Testis (tissue), 2 donors: ENCODE measurements around the gene CNPY1.

Experiments used
- POLR2A ChIP-seq: fragments of 450-650 bp; IDR thresholded peaks from one replicate; pipeline ENCODE4 v1.6.1; 2017; ENCODE audit warnings: antibody characterized with exemption, mild to moderate bottlenecking, moderate library complexity
- TF ChIP-seq, protein P1 (sequence below), 3 experiments: fragments of 450-650 bp in 2 of 3; fragments of 200-600 bp in 1 of 3; sonication (generic) in 1 of 3; IDR thresholded peaks; one replicate each; pipeline ENCODE4 v1.5.1; 2016 to 2019; ENCODE audit warnings: antibody characterized with exemption in 3 of 3, mild to moderate bottlenecking in 2 of 3, moderate library complexity in 1 of 3

DNA sequence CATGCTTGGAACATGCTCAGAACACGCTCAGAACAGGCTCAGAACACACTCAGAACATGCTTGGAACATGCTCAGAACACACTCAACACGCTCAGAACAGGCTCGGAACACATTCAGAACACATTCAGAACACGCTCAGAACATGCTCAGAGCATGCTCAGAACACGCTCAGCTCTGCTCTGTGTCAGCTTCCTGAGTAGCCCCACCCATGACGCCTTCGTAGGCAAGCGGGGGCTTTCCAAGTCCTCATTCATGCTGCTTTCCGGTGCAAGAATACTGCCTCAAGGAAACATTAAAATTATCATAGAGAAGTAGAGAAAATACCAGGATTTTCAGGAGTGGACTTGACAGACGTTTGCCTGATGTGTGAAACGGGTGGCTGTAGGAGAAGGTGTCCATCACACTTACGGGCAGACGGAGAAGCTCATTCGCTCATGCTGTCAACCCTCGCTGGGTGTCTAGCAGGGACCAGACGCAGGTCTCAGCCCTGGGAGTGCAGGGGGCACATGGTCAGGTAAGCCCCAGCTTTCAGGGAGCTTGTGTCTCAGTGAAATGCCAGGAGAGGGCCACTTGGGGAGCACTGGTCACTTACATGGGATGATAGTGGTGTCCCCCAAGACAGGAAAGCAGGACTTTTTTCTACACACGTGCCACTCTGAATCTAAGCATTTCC is 63.7 kb downstream of the CNPY1 start:
- TF ChIP-seq POLR2A = no peak
- TF ChIP-seq, protein P1, sequence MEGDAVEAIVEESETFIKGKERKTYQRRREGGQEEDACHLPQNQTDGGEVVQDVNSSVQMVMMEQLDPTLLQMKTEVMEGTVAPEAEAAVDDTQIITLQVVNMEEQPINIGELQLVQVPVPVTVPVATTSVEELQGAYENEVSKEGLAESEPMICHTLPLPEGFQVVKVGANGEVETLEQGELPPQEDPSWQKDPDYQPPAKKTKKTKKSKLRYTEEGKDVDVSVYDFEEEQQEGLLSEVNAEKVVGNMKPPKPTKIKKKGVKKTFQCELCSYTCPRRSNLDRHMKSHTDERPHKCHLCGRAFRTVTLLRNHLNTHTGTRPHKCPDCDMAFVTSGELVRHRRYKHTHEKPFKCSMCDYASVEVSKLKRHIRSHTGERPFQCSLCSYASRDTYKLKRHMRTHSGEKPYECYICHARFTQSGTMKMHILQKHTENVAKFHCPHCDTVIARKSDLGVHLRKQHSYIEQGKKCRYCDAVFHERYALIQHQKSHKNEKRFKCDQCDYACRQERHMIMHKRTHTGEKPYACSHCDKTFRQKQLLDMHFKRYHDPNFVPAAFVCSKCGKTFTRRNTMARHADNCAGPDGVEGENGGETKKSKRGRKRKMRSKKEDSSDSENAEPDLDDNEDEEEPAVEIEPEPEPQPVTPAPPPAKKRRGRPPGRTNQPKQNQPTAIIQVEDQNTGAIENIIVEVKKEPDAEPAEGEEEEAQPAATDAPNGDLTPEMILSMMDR (IDR thresholded peaks at IDR 0.05) = no peak
